Activated gamma-delta T cell (primary cell): Measurements from ENCODE around the gene CTBP2.

Experiments
- DNase-seq: peaks from one replicate; lab custom pipeline; 2025; lab: John Stamatoyannopoulos, UW

Gene CTBP2

GRCh38 chr10:125043841-125044658, 116.3 kb downstream of the CTBP2 start:
- DNase-seq, result no peak

GRCh38 chr10:125041856-125042506, 118.4 kb downstream of the CTBP2 start:
- DNase-seq, result no peak

- DNase-seq, result no peak
These were observed 121.0 kb downstream of the CTBP2 start for GRCh38 chr10:125039354-125039769.

GRCh38 chr10:125038637-125039036, 121.7 kb downstream of the CTBP2 start:
- no peak for DNase-seq

GRCh38 chr10:125037145-125037877, 123.1 kb downstream of the CTBP2 start:
- DNase-seq, result no peak

- no peak for DNase-seq
These were observed 124.6 kb downstream of the CTBP2 start for GRCh38 chr10:125035588-125036295.

GRCh38 chr10:125035136-125035535, 125.2 kb downstream of the CTBP2 start:
- DNase-seq, result no peak

GRCh38 chr10:125034675-125035074, 125.7 kb downstream of the CTBP2 start:
- no peak for DNase-seq

GRCh38 chr10:125033146-125033924, 127.0 kb downstream of the CTBP2 start:
- no peak for DNase-seq

GRCh38 chr10:125032474-125033020, 127.8 kb downstream of the CTBP2 start:
- no peak for DNase-seq

GRCh38 chr10:125030567-125031197, 129.7 kb downstream of the CTBP2 start:
- no peak for DNase-seq

- DNase-seq, result no peak
These were observed 130.7 kb downstream of the CTBP2 start for GRCh38 chr10:125029584-125030242.

GRCh38 chr10:125027871-125028869, 132.2 kb downstream of the CTBP2 start:
- no peak for DNase-seq

GRCh38 chr10:125026974-125027735, 133.2 kb downstream of the CTBP2 start:
- DNase-seq, result no peak

- no peak for DNase-seq
These were observed 134.1 kb downstream of the CTBP2 start for GRCh38 chr10:125026036-125026931.

GRCh38 chr10:125025341-125025740, 135.0 kb downstream of the CTBP2 start:
- DNase-seq, result no peak
